HG03460 (cell line): ENCODE results near the gene SF3B1.
"Not testable (repeated sequence)": the region's sequence is repeated elsewhere in the genome, so short reads cannot be mapped to it uniquely, and the experiment has no call there.

Experiments
- ATAC-seq: cut with Tn5 transposase; IDR thresholded peaks from one replicate; pipeline ENCODE4 v1.9.1; 2021; ENCODE audit not compliant: unreplicated experiment

The SF3B1 gene

DNA sequence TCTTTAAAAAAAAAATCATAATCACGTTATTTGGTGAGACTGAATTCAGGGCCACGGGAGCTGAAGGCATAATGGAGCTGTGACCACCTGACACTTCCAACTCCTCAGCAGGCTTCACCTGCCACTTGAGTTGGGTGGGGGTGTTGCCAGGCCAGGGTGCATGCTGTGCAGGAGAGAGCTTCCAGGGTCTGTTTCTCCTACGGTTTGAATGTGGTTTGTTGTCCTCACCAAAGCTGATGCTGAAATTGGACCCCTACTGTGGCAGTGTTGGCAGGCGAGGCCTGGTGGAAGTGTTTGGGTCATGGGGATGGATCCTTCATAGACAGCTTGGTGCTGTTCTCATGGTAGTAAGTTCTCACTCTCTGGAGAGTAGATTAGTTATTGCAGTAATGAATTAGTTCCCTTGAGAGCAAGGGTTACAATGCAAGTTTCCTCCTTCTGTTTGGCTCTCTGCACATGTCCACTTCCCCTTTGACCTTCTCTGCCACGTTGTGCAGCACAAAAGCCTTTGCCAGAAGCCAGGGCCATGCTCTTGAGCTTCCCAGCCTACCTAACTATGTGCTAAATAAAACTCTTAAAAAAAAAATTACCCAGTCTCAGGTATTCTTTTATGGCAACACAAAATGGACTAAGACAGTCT is 86.0 kb downstream of the SF3B1 start:
- ATAC-seq: no peak

DNA sequence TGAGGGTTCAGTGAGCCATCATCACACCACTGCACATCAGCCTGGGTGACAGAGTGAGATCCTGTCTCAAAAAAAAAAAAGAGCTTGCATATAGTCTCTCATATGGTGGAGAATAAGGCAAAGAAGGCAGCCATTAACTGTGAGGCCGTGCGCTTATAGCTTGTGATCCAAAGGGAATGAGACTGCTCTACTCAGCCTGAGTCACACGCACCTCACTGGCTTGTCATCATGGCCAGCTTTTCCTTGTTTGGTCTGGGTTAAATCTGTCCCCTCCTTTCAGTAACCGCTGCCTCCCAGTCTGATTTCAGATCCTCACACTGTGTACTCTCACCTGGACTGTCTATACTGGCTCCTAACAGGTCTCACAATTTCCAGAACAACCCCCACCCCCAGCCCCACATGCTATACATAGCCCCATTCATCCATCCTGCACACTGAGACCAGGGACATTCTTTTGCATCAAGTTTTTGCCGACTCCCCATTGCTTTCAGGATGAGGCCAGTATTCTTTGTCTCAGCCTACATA is 88.9 kb downstream of the SF3B1 start:
- no peak for ATAC-seq

DNA sequence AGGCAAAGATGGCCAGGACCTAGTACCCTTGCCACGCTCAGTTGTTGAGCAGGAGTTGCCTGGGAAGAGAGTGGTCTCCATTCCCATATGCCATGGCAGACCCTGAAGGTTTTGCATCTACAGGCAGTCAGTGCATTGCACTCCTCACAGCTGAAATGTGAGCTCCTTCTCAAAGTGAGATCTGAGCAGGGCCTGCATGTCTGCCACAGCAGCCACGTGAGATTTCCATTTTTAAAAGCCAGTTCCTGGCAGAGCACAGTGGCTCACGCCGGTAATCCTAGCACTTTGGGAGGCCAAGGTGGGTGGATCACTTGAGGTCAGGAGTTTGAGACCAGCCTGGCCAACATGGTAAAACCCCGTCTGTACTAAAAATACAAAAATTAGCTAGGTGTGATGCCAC is 90.9 kb downstream of the SF3B1 start:
- not testable (repeated sequence) for ATAC-seq

DNA sequence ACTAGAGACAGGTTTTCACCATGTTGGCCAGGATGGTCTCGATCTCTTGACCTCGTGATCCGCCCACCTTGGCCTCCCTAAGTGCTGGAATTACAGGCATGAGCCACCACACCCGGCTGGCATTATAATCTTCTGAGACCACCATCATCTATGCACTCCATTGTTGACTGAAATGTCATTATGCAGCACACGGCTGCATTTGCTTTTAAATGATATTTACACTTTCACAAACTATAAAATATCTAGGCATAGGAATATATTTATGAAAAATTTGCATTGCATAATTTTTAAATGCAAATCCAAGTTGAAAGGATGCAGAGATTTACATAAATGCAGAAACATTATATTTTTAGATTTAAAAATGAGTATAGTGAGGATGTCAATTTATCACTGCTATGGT is 94.2 kb downstream of the SF3B1 start:
- no peak for ATAC-seq
